Measurements from ENCODE around the gene HMOX1.

HMOX1 gene

DNA sequence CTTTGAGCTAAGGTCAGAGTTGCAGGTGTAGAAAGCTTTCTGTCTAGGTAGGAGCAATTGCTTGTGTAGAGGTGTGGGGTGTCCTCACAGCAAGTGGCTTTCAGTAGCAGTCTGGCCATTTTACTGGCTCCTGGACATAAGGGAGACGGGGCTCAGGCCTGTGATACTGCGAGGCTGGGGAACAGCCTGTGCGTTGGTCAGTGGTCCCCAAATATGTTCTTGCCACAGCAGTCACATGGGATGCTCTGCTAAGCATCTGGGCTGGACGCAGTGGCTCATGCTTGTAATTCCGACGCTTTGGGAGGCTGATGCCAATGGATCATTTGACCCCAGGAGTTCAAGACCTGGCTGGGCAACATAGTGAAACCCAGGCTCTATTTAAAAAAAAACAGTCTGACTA lies 21.0 kb downstream of the HMOX1 start:
- H3K27me3 ChIP-seq (replicated peaks in 2 of 5; ENCODE audit: control insufficient read depth in 4 of 5, insufficient read depth in 5 of 5, low read length in 4 of 5) = no peaks in the 10 kb centered on the region
- H3K4me3 ChIP-seq (ENCODE audit: control insufficient read depth in 1 of 7, extremely low read depth in 1 of 7, insufficient read depth in 4 of 7, low read depth in 2 of 7, low read length in 6 of 7) = peak overlapping the region in 2 of 7 experiments; percentile 91 to 97
- H3K4me1 ChIP-seq (ENCODE audit: control extremely low read depth in 1 of 4, control insufficient read depth in 4 of 4, insufficient read depth in 4 of 4, low read length in 3 of 4) = peaks cover 2 to 47% (median 34%) of the 10 kb centered on the region in 4 experiments
- WGBS (ENCODE audit: insufficient coverage) = 96% methylated on average over 6 of the region's 6 CpGs
- no peak overlapping the region for H3K27ac ChIP-seq (ENCODE audit: insufficient read depth in 1 of 2, low read depth in 1 of 2, low read length in 2 of 2, poor library complexity in 1 of 2, severe bottlenecking in 2 of 2)
- no peaks in the 10 kb centered on the region for H3K9me3 ChIP-seq (ENCODE audit: control extremely low read depth in 1 of 5, control insufficient read depth in 4 of 5, insufficient read depth in 2 of 5, low read depth in 1 of 5, low read length in 4 of 5)
- CTCF ChIA-PET = interaction anchor here (0.9 to 1.2 kb wide), 2 partner anchors 8 to 17 kb away, joined by 3 to 5 read pairs; no protein-coding TSS in a partner anchor
- peaks cover 5 to 55% (median 38%) of the 10 kb centered on the region in 4 experiments for H3K36me3 ChIP-seq (ENCODE audit: control insufficient read depth in 4 of 4, insufficient read depth in 4 of 4, low read length in 3 of 4)
- POLR2A ChIA-PET = no interaction called here
- DNase-seq = no peak

DNA sequence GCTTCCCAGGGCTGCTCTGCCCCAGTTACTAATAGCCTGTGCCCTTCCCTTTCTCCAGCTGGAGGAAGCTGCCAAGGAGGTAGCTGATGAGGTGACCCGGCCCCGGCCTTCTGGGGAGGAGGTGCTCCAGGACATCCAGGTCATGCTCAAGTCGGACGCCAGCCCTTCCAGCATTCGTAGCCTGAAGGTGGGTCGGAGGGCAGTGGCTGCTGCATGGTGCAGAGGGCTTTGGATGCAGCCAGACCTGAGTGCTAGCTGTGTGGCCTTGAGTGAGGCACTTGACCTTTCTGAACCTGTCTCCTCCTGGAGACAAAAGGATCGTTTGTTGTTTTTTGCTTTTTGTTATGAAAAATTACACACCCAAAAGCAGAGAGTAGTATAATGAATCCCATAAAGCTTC lies 22.5 kb downstream of the HMOX1 start:
- 92% methylated on average over 6 of the region's 7 CpGs for WGBS (ENCODE audit: insufficient coverage)
- peaks cover 9 to 70% (median 51%) of the 10 kb centered on the region in 4 experiments for H3K36me3 ChIP-seq (ENCODE audit: control insufficient read depth in 4 of 4, insufficient read depth in 4 of 4, low read length in 3 of 4)
- ChIA-PET CTCF (no interaction called here), POLR2A (no interaction called here)
- DNase-seq = no peak
- H3K9me3 ChIP-seq (ENCODE audit: control extremely low read depth in 1 of 5, control insufficient read depth in 4 of 5, insufficient read depth in 2 of 5, low read depth in 1 of 5, low read length in 4 of 5) = no peaks in the 10 kb centered on the region
- no peak overlapping the region for H3K27ac ChIP-seq (ENCODE audit: insufficient read depth in 1 of 2, low read depth in 1 of 2, low read length in 2 of 2, poor library complexity in 1 of 2, severe bottlenecking in 2 of 2)
- H3K4me1 ChIP-seq (ENCODE audit: control extremely low read depth in 1 of 4, control insufficient read depth in 4 of 4, insufficient read depth in 4 of 4, low read length in 3 of 4) = peaks cover 2 to 46% (median 27%) of the 10 kb centered on the region in 4 experiments
- no peaks in the 10 kb centered on the region for H3K27me3 ChIP-seq (replicated peaks in 2 of 5; ENCODE audit: control insufficient read depth in 4 of 5, insufficient read depth in 5 of 5, low read length in 4 of 5)
- no peak overlapping the region for H3K4me3 ChIP-seq (ENCODE audit: control insufficient read depth in 1 of 7, extremely low read depth in 1 of 7, insufficient read depth in 4 of 7, low read depth in 2 of 7, low read length in 6 of 7)

DNA sequence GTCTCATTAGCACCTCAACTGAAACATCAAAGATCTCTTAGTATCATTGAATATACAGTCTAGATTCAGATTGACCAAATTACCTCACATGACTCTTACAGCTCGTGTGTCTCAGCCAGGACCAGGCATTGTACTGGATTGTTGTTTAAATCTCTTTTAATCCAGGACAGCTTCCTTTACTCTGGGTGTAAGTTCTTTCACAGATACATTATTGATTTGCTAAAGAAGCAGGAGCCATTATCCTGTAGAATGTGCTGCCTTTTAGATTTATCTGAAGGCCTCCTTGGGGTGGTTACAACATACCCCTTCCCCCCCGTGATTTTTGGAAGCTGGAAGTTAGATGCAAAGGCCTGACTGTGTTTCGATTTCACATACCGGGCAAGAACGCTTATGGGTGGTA lies 23.3 kb downstream of the HMOX1 start:
- Histone ChIP-seq H3K36me3 (ENCODE audit: control insufficient read depth in 4 of 4, insufficient read depth in 4 of 4, low read length in 3 of 4) (peaks cover 10 to 74% (median 56%) of the 10 kb centered on the region in 4 experiments), H3K4me1 (ENCODE audit: control extremely low read depth in 1 of 4, control insufficient read depth in 4 of 4, insufficient read depth in 4 of 4, low read length in 3 of 4) (peaks cover 2 to 50% (median 26%) of the 10 kb centered on the region in 4 experiments), H3K4me3 (ENCODE audit: control insufficient read depth in 1 of 7, extremely low read depth in 1 of 7, insufficient read depth in 4 of 7, low read depth in 2 of 7, low read length in 6 of 7) (no peak overlapping the region), H3K9me3 (ENCODE audit: control extremely low read depth in 1 of 5, control insufficient read depth in 4 of 5, insufficient read depth in 2 of 5, low read depth in 1 of 5, low read length in 4 of 5) (no peaks in the 10 kb centered on the region), H3K27me3 (replicated peaks in 2 of 5; ENCODE audit: control insufficient read depth in 4 of 5, insufficient read depth in 5 of 5, low read length in 4 of 5) (no peaks in the 10 kb centered on the region), H3K27ac (ENCODE audit: insufficient read depth in 1 of 2, low read depth in 1 of 2, low read length in 2 of 2, poor library complexity in 1 of 2, severe bottlenecking in 2 of 2) (no peak overlapping the region)
- POLR2A ChIA-PET = no interaction called here
- 100% methylated on average over 2 of the region's 5 CpGs for WGBS (ENCODE audit: insufficient coverage)
- DNase-seq = no peak
- CTCF ChIA-PET = interaction anchor here (1.3 kb wide), 1 partner anchor 26 kb away, joined by 3 read pairs; no protein-coding TSS in a partner anchor

DNA sequence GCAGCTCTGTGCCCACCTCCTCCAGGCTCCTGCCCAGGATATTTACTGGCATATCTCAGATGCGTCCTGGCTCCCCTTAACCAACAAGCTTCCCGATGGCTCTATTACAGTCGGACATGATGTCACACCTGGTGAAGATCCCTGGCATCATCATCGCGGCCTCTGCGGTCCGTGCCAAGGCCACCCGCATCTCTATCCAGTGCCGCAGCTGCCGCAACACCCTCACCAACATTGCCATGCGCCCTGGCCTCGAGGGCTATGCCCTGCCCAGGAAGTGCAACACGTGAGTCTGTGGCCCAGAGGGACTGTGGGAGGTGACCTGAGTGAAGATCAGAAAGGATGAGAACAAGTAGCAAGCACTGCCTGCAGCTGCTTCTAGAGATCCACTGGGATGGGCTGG lies 25.5 kb downstream of the HMOX1 start:
- Histone ChIP-seq H3K4me3 (ENCODE audit: control insufficient read depth in 1 of 7, extremely low read depth in 1 of 7, insufficient read depth in 4 of 7, low read depth in 2 of 7, low read length in 6 of 7) (no peak overlapping the region), H3K9me3 (ENCODE audit: control extremely low read depth in 1 of 5, control insufficient read depth in 4 of 5, insufficient read depth in 2 of 5, low read depth in 1 of 5, low read length in 4 of 5) (no peaks in the 10 kb centered on the region), H3K4me1 (ENCODE audit: control extremely low read depth in 1 of 4, control insufficient read depth in 4 of 4, insufficient read depth in 4 of 4, low read length in 3 of 4) (peaks cover 3 to 48% (median 27%) of the 10 kb centered on the region in 4 experiments), H3K27me3 (replicated peaks in 2 of 5; ENCODE audit: control insufficient read depth in 4 of 5, insufficient read depth in 5 of 5, low read length in 4 of 5) (no peaks in the 10 kb centered on the region), H3K36me3 (ENCODE audit: control insufficient read depth in 4 of 4, insufficient read depth in 4 of 4, low read length in 3 of 4) (peaks cover 10 to 90% (median 72%) of the 10 kb centered on the region in 4 experiments), H3K27ac (ENCODE audit: insufficient read depth in 1 of 2, low read depth in 1 of 2, low read length in 2 of 2, poor library complexity in 1 of 2, severe bottlenecking in 2 of 2) (no peak overlapping the region)
- POLR2A ChIA-PET = interaction anchor here (0.8 kb wide), 1 partner anchor 53 kb away, joined by 3 read pairs; no protein-coding TSS in a partner anchor
- no peak for DNase-seq
- 94% methylated on average over 13 of the region's 13 CpGs for WGBS (ENCODE audit: insufficient coverage)
- CTCF ChIA-PET = interaction anchor here (6.8 kb wide), 1 partner anchor 57 kb away, joined by 50 read pairs; no protein-coding TSS in a partner anchor

DNA sequence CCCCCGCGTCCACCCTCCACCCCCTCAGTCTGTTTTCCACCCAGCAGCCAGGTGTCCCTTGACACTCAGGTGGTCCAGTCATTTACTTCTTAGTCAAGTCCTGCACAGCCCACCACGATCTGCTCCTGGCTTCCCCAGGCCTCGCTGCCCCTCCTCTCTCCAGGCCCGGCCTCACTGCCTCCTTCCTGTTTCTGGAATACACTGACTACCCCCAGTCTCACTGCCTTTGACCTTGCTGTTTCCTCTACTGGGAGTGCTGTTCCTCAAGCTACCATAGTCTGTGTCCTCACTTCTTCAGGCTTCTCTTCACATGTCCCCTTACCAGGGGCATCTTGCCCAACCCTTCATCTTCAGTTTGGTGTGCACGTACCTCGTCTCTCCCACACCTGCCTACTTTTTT lies 26.5 kb downstream of the HMOX1 start:
- no peak for DNase-seq
- ChIA-PET CTCF (interaction anchor here (1.1 to 6.8 kb wide), 2 partner anchors 10 to 58 kb away, joined by 3 to 50 read pairs; no protein-coding TSS in a partner anchor), POLR2A (no interaction called here)
- Histone ChIP-seq H3K4me3 (ENCODE audit: control insufficient read depth in 1 of 7, extremely low read depth in 1 of 7, insufficient read depth in 4 of 7, low read depth in 2 of 7, low read length in 6 of 7) (no peak overlapping the region), H3K27ac (ENCODE audit: insufficient read depth in 1 of 2, low read depth in 1 of 2, low read length in 2 of 2, poor library complexity in 1 of 2, severe bottlenecking in 2 of 2) (no peak overlapping the region), H3K9me3 (ENCODE audit: control extremely low read depth in 1 of 5, control insufficient read depth in 4 of 5, insufficient read depth in 2 of 5, low read depth in 1 of 5, low read length in 4 of 5) (no peaks in the 10 kb centered on the region), H3K36me3 (ENCODE audit: control insufficient read depth in 4 of 4, insufficient read depth in 4 of 4, low read length in 3 of 4) (peaks cover 13 to 91% (median 80%) of the 10 kb centered on the region in 4 experiments), H3K4me1 (ENCODE audit: control extremely low read depth in 1 of 4, control insufficient read depth in 4 of 4, insufficient read depth in 4 of 4, low read length in 3 of 4) (peaks cover 3 to 39% (median 21%) of the 10 kb centered on the region in 4 experiments), H3K27me3 (replicated peaks in 2 of 5; ENCODE audit: control insufficient read depth in 4 of 5, insufficient read depth in 5 of 5, low read length in 4 of 5) (no peaks in the 10 kb centered on the region)
- 96% methylated on average over 5 of the region's 7 CpGs for WGBS (ENCODE audit: insufficient coverage)

DNA sequence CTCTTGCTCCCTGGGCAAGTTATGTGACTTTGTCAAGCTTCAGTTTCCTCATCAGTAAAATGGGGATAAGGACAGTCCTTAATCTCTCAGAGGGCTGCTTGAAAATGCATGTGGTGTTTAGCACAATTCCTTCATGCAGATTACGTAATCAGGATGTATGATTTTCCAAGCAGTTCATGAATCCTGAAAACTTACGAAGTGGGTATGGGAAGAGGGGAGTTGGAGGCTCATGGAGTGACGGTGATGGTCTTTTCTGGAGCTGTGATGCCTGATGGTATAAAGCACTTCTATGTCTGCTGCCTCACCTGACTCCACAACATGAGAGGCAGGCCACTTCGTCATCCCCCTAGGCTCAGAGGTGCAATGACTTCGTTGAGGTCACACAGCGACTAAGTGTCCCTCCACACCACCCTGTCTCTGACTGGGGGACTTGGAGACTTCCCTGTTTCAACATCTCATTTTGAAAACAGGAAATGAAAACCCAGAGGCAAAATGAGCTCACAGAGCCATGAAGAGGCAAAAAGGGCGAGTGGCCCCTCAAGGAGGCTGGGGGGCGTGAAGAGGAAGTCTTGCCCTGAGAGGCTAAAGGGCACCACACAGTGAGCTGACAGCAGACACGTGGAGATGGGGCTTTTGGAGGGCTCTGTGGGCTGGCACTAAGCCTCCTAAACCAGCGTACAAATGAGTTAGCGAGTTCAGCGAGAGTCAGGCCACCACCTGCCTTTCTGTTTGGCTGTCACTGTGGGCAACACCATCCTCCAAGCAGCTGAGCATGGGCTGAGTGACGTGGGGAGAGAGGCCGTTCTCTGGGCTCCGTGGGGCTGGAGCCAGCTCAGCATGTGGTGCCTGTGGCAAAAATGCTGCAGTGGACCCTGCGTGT lies 29.1 kb downstream of the HMOX1 start:
- Histone ChIP-seq H3K4me1 (ENCODE audit: control extremely low read depth in 1 of 4, control insufficient read depth in 4 of 4, insufficient read depth in 4 of 4, low read length in 3 of 4) (peaks cover 3 to 32% (median 18%) of the 10 kb centered on the region in 4 experiments), H3K9me3 (ENCODE audit: control extremely low read depth in 1 of 5, control insufficient read depth in 4 of 5, insufficient read depth in 2 of 5, low read depth in 1 of 5, low read length in 4 of 5) (no peaks in the 10 kb centered on the region), H3K27ac (ENCODE audit: insufficient read depth in 1 of 2, low read depth in 1 of 2, low read length in 2 of 2, poor library complexity in 1 of 2, severe bottlenecking in 2 of 2) (peak overlapping the region in 1 of 2 experiments; percentile 59), H3K4me3 (ENCODE audit: control insufficient read depth in 1 of 7, extremely low read depth in 1 of 7, insufficient read depth in 4 of 7, low read depth in 2 of 7, low read length in 6 of 7) (peak overlapping the region in 2 of 7 experiments; percentile 11 to 33), H3K27me3 (replicated peaks in 2 of 5; ENCODE audit: control insufficient read depth in 4 of 5, insufficient read depth in 5 of 5, low read length in 4 of 5) (no peaks in the 10 kb centered on the region), H3K36me3 (ENCODE audit: control insufficient read depth in 4 of 4, insufficient read depth in 4 of 4, low read length in 3 of 4) (peaks cover 16 to 89% (median 74%) of the 10 kb centered on the region in 4 experiments)
- CTCF ChIA-PET = interaction anchor here (0.9 to 6.8 kb wide), 12 partner anchors 9 to 573 kb away, joined by 3 to 50 read pairs (median 4); no protein-coding TSS in a partner anchor
- DNase-seq = peak; percentile 84 to 96 (median 95)
- 39% methylated on average over 16 of the region's 16 CpGs for WGBS (ENCODE audit: insufficient coverage)
- POLR2A ChIA-PET = interaction anchor here (0.8 kb wide), 1 partner anchor 58 kb away, joined by 3 read pairs; no protein-coding TSS in a partner anchor
